Measurements from ENCODE around the gene SLC9A9.

The SLC9A9 gene

DNA sequence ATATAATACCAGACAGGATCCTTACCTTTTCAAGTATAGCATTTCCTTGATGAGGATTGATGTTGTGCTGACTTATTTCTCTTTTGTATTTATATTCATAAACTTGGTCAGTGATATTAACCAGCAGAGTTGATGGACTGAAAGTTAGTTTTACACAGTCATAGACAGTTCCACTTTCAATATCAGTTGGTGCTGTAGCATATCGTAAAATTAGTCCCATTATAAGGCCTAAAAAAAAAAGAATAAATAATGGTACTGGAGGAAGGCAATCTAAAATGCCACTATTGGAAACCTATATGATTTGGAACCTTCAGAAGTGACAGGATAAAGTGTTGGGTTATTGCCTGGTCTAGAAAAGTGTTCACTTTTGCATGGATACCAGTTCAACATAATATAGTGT, 16.3 kb downstream of the SLC9A9 start:
- no peak for DNase-seq (ENCODE audit: low read depth)

DNA sequence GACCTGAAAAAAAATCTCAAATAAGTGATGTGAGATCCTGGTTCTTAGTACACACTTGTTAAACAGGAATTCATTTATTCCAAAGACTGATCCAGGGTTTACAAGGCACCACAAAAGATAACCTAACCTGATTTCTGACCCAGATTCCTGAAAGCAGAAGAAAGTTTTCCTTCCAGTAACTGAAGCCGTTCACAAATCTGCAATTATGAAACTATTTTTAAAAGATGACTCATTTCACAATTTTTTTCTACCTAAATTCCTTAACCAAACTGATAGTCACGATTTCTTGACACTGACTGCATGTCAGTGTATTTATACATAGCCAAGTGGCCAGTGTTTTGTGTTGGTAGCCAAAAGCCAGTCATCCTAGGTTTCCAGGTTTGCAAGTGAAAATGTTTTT, 17.1 kb downstream of the SLC9A9 start:
- TF ChIP-seq, protein P1, sequence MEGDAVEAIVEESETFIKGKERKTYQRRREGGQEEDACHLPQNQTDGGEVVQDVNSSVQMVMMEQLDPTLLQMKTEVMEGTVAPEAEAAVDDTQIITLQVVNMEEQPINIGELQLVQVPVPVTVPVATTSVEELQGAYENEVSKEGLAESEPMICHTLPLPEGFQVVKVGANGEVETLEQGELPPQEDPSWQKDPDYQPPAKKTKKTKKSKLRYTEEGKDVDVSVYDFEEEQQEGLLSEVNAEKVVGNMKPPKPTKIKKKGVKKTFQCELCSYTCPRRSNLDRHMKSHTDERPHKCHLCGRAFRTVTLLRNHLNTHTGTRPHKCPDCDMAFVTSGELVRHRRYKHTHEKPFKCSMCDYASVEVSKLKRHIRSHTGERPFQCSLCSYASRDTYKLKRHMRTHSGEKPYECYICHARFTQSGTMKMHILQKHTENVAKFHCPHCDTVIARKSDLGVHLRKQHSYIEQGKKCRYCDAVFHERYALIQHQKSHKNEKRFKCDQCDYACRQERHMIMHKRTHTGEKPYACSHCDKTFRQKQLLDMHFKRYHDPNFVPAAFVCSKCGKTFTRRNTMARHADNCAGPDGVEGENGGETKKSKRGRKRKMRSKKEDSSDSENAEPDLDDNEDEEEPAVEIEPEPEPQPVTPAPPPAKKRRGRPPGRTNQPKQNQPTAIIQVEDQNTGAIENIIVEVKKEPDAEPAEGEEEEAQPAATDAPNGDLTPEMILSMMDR (IDR thresholded peaks at IDR 0.05; ENCODE audit: low read depth, low read length, missing control alignments), result no peak
- H3K4me3 ChIP-seq (ENCODE audit: low read depth, low read length), result no peak overlapping the region; the same call in 1 of the 2 replicates
- no peak for DNase-seq (ENCODE audit: low read depth)

More for the DNA sequence above, 16.3 kb downstream of the SLC9A9 start:
- TF ChIP-seq, protein P1 (IDR thresholded peaks at IDR 0.05; ENCODE audit: low read depth, low read length, missing control alignments), result no peak
- H3K4me3 ChIP-seq (ENCODE audit: low read depth, low read length), result no peak overlapping the region; the same call in 1 of the 2 replicates

DNA sequence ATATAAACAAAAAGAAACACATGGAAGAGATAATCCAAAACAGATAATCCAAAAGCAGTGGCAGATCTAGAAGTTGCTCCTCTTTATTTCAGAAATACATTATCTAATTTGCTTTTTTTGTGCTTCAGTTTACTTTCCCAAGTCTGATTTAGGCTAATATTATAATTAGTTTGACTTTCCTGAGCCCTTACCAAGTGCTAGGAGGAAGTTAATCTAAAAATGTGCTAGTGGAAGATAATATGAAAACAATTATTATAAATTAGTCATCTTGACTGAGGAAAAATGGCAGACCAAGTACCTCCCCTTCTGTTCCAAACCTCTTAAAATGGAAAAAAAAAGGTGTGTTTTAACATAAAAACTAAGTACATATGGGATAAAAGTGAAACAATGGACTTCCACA, 17.5 kb downstream of the SLC9A9 start:
- no peak for DNase-seq (ENCODE audit: low read depth)
- H3K4me3 ChIP-seq (ENCODE audit: low read depth, low read length), result no peak overlapping the region
- TF ChIP-seq, protein P1 (IDR thresholded peaks at IDR 0.05; ENCODE audit: low read depth, low read length, missing control alignments), result no peak

DNA sequence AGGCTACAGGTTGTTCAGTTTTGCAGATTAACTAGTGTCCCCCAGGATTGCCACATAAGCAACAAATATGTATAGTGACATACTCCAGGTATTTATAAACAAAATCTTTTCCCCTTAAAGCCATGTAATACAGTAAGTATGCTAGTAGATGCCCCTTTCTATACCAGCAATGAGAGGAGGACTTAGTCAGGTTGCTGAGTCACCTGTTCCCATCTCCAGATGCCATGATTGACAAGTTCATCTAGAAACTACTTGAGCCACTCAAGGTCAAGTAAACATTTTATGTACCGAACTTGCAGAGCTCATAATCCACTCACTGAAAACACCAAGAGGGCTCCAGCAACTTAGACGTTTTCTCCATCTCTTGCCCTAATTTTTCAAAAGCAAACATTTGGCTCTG, 18.2 kb downstream of the SLC9A9 start:
- no peak for DNase-seq (ENCODE audit: low read depth)
- TF ChIP-seq, protein P1 (IDR thresholded peaks at IDR 0.05; ENCODE audit: low read depth, low read length, missing control alignments), result no peak
- H3K4me3 ChIP-seq (ENCODE audit: low read depth, low read length), result no peak overlapping the region

DNA sequence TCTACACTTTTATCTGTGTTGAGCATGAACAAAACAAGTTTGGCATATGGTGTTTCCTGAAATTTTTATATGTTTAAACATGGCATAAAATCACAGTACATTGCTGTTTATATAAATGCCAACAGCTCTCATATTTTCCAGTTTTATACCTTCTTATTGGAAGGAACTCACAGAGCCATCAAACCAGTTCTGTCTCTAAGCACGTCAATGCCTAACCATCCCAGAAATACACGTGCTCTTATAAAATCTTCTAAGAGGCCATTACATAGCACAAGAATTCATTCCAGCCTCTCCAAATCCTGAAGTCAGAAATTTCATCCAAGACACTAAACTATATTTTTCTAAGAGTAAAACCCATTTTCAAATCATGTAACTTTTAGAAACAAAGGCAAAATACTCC, 20.8 kb downstream of the SLC9A9 start:
- DNase-seq (ENCODE audit: low read depth), result no peak
- H3K4me3 ChIP-seq (ENCODE audit: low read depth, low read length), result no peak overlapping the region
- TF ChIP-seq, protein P1 (IDR thresholded peaks at IDR 0.05; ENCODE audit: low read depth, low read length, missing control alignments), result no peak

DNA sequence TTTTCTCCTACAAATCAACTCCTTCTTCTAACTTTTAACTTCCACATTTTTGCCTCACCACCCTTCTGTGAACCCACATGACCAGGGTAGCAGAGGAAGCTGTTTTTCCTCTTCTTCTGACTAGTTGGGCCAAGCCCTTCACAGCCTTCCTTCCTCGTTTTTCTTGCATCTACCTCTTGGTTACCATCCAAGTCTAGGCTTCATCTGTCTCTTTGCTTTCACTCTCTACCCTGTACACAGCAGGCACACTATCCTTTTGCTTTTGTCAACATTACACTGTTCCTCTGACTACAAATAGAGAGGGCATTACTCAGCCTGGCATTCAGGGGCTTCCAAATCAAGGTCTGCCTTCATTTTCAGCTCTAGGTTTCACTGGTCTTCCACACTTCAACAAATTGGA, 22.0 kb downstream of the SLC9A9 start:
- no peak for DNase-seq (ENCODE audit: low read depth)
- TF ChIP-seq, protein P1 (IDR thresholded peaks at IDR 0.05; ENCODE audit: low read depth, low read length, missing control alignments), result no peak
- no peak overlapping the region for H3K4me3 ChIP-seq (ENCODE audit: low read depth, low read length)

DNA sequence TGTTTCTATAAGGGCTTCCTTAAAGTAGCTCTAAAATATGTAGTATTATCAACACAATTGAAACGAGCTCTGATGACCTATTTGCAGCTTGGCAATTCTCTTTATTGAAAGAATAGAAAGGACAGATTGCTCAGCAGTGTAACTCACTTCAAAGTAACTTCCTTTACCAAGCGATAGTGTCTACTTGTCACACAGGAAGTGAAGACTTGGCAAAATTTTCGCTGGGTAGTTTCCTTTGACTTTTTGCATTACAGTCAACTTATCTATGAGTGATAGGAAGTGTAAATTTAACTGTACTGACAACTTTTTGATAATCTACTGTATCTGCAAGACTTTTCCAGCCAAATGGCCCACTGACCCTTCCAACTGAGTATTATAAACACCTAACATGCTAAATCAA, 22.8 kb downstream of the SLC9A9 start:
- no peak for DNase-seq (ENCODE audit: low read depth)
- H3K4me3 ChIP-seq (ENCODE audit: low read depth, low read length), result no peak overlapping the region
- TF ChIP-seq, protein P1 (IDR thresholded peaks at IDR 0.05; ENCODE audit: low read depth, low read length, missing control alignments), result no peak
